Activated CD8-positive, alpha-beta memory T cell treated with anti-CD3 and anti-CD28 coated beads, Interleukin-2, amount 50 U/mL, for 1 hour (primary cell): ENCODE results near the gene RPL35A.
"Not testable (repeated sequence)": the region's sequence is repeated elsewhere in the genome, so short reads cannot be mapped to it uniquely, and the experiment has no call there.

Experiments used
- DNase-seq: peaks from one replicate; pipeline ENCODE4 v3.0.0-alpha.2; 2020; ENCODE audit errors: extremely low read depth

The RPL35A gene

GRCh38 chr3:197949778-197950676 lies at the start of gene RPL35A:
RPL35A (plus strand) TSS chr3:197950190; CDS start chr3:197950968, 778 bp downstream.
- peak; percentile 73 for DNase-seq

GRCh38 chr3:197901626-197902025 lies 48.4 kb upstream of the RPL35A start:
- no peak for DNase-seq

GRCh38 chr3:197906023-197906849 lies 43.8 kb upstream of the RPL35A start:
- peak; percentile 38 for DNase-seq

- no peak for DNase-seq
Observed at GRCh38 chr3:197906850-197907187, 43.2 kb upstream of the RPL35A start.

GRCh38 chr3:197907196-197907595 lies 42.8 kb upstream of the RPL35A start:
- DNase-seq: no peak

- DNase-seq: not testable (repeated sequence)
Observed at GRCh38 chr3:197908550-197908949, 41.4 kb upstream of the RPL35A start.

GRCh38 chr3:197908957-197909701 lies 40.9 kb upstream of the RPL35A start:
- DNase-seq: no peak

GRCh38 chr3:197912741-197913476 lies 37.1 kb upstream of the RPL35A start:
- DNase-seq: no peak

- DNase-seq: no peak
Observed at GRCh38 chr3:197913641-197914380, 36.2 kb upstream of the RPL35A start.

GRCh38 chr3:197921429-197922275 lies 28.3 kb upstream of the RPL35A start:
- DNase-seq: not testable (repeated sequence)

- no peak for DNase-seq
Observed at GRCh38 chr3:197926418-197926817, 23.6 kb upstream of the RPL35A start.

GRCh38 chr3:197927578-197927977 lies 22.4 kb upstream of the RPL35A start:
- not testable (repeated sequence) for DNase-seq

GRCh38 chr3:197936819-197937384 lies 13.1 kb upstream of the RPL35A start:
- DNase-seq: no peak

- DNase-seq: no peak
Observed at GRCh38 chr3:197940745-197941384, 9.1 kb upstream of the RPL35A start.

GRCh38 chr3:197942956-197943556 lies 6.9 kb upstream of the RPL35A start:
- no peak for DNase-seq

- DNase-seq: no peak
Observed at GRCh38 chr3:197949191-197949777, 706 bp upstream of the RPL35A start.

GRCh38 chr3:197950677-197951061 lies 679 bp downstream of the RPL35A start:
- no peak for DNase-seq

GRCh38 chr3:197951392-197951990 lies 1.5 kb downstream of the RPL35A start:
- DNase-seq: no peak
